Measurements from ENCODE around the gene ANO8. TPM values are rescaled to one million over a fixed set of nuclear protein-coding genes. Genes with fewer than 3 reads are reported as not detected.

ANO8 gene
- total and polyA plus RNA-seq, 2 donors from 2014 or later: 3.0 to 12.1 TPM

DNA sequence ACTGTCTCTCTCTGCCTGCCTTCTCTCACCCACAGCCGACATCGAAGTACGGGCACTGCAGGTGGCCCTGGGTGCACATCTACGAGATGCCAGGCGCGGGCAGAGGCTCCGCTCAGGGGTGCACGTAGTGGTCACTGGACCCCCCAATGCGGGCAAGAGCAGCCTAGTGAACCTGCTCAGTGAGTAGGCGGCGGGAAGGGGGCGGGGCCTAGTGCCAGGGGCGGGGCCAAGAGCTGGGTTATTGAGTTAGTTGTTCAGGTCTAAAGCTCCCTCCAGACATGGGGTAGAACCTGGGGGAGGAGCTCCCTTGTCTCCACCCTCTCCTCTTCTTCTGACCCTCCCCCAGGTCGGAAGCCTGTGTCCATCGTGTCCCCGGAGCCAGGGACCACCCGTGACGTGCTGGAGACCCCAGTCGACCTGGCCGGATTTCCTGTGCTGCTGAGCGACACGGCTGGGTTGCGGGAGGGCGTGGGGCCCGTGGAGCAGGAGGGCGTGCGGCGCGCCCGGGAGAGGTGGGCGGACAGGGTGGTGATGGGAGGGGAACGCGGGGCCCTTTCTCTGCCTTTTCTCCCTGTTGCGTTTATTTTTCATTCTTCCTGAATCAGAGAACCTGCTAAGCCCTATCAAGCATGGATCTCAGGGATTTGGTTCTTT is 4.6 kb upstream of the ANO8 start:
- H3K27me3 ChIP-seq (ENCODE audit: control insufficient read depth, insufficient read depth, low read length): no peaks in the 10 kb centered on the region
- no peak overlapping the region for H3K27ac ChIP-seq (ENCODE audit: low read depth in 2 of 2, low read length in 2 of 2)
- no peak for TF ChIP-seq CTCF (IDR thresholded peaks at IDR 0.05; ENCODE audit: borderline replicate concordance, extremely low read depth, insufficient read depth)
- no peak overlapping the region for H3K9ac ChIP-seq (ENCODE audit: low read length in 3 of 3)
- no peak overlapping the region for H3K4me3 ChIP-seq (ENCODE audit: low read length in 3 of 3)
- intact Hi-C loops (cut with DNase I): loop anchor here (10.0 kb wide), 1 partner anchor 126 kb away; the partner anchor contains the start of gene NXNL1
- H3K36me3 ChIP-seq (ENCODE audit: control insufficient read depth in 2 of 3, insufficient read depth in 3 of 3, low read length in 3 of 3): no peaks in the 10 kb centered on the region
- H3K9me3 ChIP-seq (ENCODE audit: control insufficient read depth in 2 of 3, insufficient read depth in 1 of 3, low read length in 3 of 3): no peaks in the 10 kb centered on the region
- no peak for FAIRE-seq
- peaks cover 0 to 18% (median 0%) of the 10 kb centered on the region in 3 donors for H3K4me1 ChIP-seq (ENCODE audit: control insufficient read depth in 2 of 3, insufficient read depth in 2 of 3, low read depth in 1 of 3, low read length in 3 of 3)
- peak in 1 of 5 donors; percentile 89 for DNase-seq

- no peak overlapping the region for H3K27ac ChIP-seq (ENCODE audit: low read depth in 2 of 2, low read length in 2 of 2)
- no peak overlapping the region for H3K9ac ChIP-seq (ENCODE audit: low read length in 3 of 3)
- intact Hi-C loops (cut with DNase I): loop anchor here (10.0 kb wide), 1 partner anchor 126 kb away; the partner anchor contains the start of gene NXNL1
- peak in 2 of 5 donors; percentile 80 to 83 for DNase-seq
- TF ChIP-seq CTCF (IDR thresholded peaks at IDR 0.05; ENCODE audit: borderline replicate concordance, extremely low read depth, insufficient read depth): no peak
- H3K36me3 ChIP-seq (ENCODE audit: control insufficient read depth in 2 of 3, insufficient read depth in 3 of 3, low read length in 3 of 3): no peaks in the 10 kb centered on the region
- H3K27me3 ChIP-seq (ENCODE audit: control insufficient read depth, insufficient read depth, low read length): no peaks in the 10 kb centered on the region
- no peak for FAIRE-seq
- H3K9me3 ChIP-seq (ENCODE audit: control insufficient read depth in 2 of 3, insufficient read depth in 1 of 3, low read length in 3 of 3): no peaks in the 10 kb centered on the region
- peak overlapping the region in 1 of 3 donors; percentile 95 for H3K4me3 ChIP-seq (ENCODE audit: low read length in 3 of 3)
- peaks cover 0 to 24% (median 0%) of the 10 kb centered on the region in 3 donors for H3K4me1 ChIP-seq (ENCODE audit: control insufficient read depth in 2 of 3, insufficient read depth in 2 of 3, low read depth in 1 of 3, low read length in 3 of 3)
Measured at GRCh38 chr19:17338433-17339078, 3.9 kb upstream of the ANO8 start.

- FAIRE-seq (no peak), DNase-seq (peak in 1 of 5 donors; percentile 84)
- no peak for TF ChIP-seq CTCF (IDR thresholded peaks at IDR 0.05; ENCODE audit: borderline replicate concordance, extremely low read depth, insufficient read depth)
- Histone ChIP-seq H3K9me3 (ENCODE audit: control insufficient read depth in 2 of 3, insufficient read depth in 1 of 3, low read length in 3 of 3) (no peaks in the 10 kb centered on the region), H3K36me3 (ENCODE audit: control insufficient read depth in 2 of 3, insufficient read depth in 3 of 3, low read length in 3 of 3) (no peaks in the 10 kb centered on the region), H3K4me3 (ENCODE audit: low read length in 3 of 3) (peak overlapping the region; percentile 87 to 98 (median 95)), H3K9ac (ENCODE audit: low read length in 3 of 3) (peak overlapping the region; percentile 60 to 92 (median 74)), H3K27ac (ENCODE audit: low read depth in 2 of 2, low read length in 2 of 2) (peak overlapping the region; percentile 60 to 95), H3K27me3 (ENCODE audit: control insufficient read depth, insufficient read depth, low read length) (no peaks in the 10 kb centered on the region), H3K4me1 (ENCODE audit: control insufficient read depth in 2 of 3, insufficient read depth in 2 of 3, low read depth in 1 of 3, low read length in 3 of 3) (peaks cover 0 to 24% (median 0%) of the 10 kb centered on the region in 3 donors)
- intact Hi-C loops (cut with DNase I): loop anchor here (10.0 kb wide), 1 partner anchor 127 kb away; the partner anchor contains the start of gene NXNL1
Measured at GRCh38 chr19:17337675-17338432, 3.2 kb upstream of the ANO8 start.
